NCI-H1105 treated with DMSO at 0.1 percent for 48 hours (cell line): Measurements from ENCODE around the gene ATP2C2.
"Not testable (repeated sequence)": the region's sequence is repeated elsewhere in the genome, so short reads cannot be mapped to it uniquely, and the experiment has no call there.

Experiments
- DNase-seq: peaks from one replicate; lab custom pipeline; 2025; lab: John Stamatoyannopoulos, UW

Gene ATP2C2

DNA sequence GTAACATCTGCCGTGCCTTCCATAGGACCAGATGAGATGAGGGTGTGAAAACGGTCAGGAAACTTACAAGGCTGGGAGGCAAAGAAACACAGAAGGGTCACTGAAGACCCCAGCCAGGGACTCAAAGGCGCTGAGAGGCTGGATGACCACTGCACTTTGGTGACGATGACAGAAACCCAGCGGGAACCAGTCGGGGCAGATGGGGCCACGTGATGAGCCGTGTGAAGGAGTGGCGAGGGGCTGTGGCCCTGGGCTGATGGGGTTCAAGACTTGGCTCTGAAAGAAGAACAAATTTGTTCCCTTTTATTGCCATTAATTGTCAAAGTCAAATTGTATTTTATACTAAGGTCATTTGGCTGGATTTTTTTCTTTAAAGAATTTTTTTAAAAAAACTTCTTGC lies 28.6 kb upstream of the ATP2C2 start:
- no peak for DNase-seq

DNA sequence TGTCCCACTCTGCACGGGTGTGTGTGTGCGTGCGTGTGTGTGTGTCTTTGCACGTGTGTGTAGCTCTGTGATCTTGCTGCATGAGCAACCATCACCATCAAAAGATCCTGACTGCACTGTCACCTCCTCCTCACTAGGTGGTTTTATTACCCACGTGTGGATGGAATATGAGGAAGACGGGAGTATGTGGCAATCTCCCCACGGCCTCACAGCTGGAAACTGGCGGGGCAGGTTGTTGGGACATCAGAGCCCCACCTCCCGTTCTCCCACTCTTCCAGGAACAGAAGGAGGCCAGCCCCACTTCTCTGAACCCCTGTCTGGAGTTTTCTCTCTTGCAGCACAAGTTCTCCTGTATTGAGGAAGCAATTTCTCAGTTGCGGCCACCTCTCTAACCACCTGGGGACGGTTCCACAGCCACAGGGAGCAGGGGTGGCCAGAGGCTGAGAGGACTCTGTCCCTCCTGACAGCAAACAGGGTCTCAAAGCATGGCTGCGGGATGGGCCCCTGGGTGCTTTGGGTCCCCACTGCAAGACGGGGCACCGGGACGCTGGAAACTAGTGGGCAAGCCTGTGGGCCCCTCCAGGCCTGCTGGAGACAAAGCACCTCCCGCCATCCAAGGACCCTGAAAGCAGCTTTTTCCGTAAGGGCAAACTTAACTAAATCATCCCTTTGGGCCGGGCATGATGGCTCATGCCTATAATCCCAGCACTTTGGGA lies 27.9 kb upstream of the ATP2C2 start:
- no peak for DNase-seq

DNA sequence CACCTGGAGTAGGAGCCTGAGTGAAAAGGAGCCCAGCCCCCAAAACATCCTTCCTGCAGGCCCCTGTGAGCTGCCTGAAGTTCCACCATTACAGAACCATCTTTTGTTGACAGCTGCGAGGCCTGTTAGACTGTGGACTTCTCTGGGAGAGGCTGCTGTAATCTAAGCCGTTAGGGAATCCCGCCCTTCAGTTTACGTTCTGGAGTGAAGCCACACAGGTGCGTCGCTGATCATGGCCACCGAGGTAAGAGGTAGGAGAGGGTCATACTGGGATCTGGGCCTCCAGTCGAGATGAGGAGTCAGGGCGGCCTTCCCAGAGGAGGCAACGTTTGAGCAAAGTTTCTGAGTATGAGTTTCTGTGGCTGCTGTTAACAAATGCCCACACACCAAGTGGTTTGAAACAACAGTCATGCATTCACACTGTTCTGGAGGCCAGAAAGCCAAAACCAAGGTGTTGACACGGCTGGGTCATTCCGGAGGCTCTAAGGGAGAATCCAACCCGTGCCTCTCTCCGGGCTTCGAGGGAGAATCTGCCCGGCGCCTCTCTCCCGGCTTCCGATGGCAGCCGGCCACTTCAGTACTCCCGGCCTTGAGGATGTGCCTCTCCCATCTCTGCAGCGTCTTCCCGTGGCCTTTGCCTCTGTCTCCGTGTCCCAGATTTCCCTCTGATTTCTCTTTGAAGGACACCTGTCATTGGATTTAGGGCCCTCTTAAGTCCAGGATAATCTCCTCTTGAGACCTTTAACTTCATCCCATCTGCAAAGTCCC lies 26.6 kb upstream of the ATP2C2 start:
- DNase-seq: no peak

DNA sequence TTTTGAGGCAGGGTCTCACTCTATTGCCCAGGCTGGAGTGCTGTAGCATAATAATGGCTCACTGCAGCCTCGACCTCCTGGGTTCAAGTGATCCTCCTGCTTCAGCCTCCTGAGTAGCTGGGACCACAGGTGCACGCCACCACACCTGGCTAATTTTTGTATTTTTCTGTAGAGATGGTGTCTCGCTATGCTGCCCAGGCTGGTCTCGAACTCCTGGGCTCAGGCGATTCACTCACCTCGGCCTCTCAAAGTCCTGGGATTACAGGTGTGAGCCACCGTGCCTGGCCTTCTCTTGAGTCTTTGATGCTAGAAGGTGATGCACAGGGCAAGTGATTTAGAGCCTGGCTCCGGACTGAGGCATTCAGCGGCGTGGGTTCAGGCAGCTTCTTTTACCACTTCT lies 24.5 kb upstream of the ATP2C2 start:
- not testable (repeated sequence) for DNase-seq

DNA sequence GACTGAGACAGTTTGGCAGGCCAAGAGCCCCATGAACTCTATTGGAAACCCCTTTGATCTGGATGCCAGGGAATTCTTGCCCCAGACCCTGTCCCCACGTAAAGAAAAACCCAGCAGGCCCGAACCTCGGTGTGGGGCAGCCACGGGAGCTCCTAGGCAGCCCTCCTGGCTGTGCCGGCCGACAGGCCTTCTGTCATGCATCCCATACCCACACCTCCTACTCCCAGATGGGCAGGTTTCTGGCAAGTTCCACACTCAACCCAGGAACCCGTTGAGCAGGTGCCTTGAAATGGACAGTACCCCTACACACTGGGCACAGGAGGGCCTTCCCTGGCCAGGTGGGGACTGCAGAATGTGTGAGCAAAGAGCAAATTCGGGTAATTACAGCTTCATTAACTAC lies 23.6 kb upstream of the ATP2C2 start:
- no peak for DNase-seq

DNA sequence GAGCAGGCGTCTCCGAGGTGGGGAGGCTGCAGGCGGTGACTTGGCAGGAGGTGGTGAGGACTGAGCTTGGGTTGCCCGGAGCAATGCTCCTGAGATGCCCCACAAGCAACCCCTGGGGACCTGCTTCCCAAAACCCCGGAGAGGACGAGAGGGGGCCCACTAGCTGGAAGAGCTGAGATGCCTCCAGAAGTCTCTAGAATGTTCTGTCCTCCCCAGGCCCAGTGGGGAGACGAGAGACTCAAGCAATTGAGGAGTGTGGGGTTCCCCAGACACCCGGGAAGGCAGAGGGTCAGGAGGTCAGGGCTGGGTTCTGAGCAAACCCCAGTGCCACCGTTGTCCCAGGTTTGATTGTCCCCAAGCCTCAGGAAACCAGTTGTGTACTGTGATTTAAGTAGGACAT lies 21.2 kb upstream of the ATP2C2 start:
- DNase-seq: no peak

DNA sequence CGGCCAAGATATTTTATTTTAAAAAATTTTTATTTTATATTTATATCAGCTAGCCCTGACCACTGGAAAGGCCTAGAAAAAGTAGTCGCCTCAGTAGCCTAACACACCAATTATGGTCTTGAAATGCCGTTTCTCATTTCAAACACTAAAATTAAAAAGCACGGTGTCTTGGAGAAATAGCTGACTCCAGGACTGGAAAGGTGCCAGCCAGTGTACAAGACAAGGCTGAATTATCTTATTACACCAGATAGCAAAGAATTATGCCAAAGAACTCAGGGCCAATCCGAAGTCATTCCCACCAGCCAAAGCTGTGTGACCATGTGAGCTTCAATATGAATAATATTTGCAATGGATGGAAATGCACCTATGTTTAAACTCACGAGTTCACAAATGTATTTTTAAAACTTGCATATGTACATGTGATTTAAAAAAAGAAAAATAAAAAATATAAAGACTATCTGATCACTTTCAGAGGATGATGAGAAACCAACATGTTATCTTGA lies 19.9 kb upstream of the ATP2C2 start:
- DNase-seq: no peak

DNA sequence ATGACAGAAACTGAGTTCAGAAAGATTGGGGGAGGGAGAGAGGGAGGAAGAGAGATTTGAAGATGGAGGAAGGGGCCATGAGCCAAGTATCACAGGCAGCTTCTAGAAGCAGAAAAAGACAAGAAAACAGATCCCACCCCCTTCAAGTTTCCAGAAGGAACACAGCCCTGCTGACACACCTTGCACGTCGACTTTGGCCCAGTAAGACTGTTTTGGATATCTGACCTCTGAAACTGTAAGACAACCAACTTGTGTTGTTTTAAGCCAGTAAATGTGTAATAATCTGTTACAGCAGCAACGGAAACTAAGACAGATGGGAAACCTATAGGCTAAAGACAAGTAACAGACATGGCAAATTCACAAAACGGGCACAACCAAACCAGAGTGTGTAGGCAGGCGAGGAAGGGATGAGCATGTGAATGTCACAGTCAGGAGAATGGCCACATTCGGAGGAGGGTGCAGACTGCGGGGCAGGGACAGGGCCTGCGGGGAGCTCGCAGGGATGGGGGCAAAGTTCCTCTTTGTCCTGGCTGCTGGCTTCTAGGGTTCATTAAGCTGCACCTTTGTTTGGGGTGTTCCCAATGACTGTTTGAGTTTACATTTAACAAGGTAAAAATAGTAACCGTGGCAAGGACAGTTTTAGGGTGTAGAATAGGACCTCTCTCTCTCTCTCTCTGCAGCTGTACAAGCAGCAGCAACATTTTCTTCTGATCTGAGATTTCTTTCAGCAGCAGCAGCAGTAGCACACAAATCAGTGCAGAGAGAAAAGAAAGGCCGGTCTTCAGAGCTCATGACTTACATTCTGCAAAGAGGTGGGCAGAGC lies 18.3 kb upstream of the ATP2C2 start:
- no peak for DNase-seq

DNA sequence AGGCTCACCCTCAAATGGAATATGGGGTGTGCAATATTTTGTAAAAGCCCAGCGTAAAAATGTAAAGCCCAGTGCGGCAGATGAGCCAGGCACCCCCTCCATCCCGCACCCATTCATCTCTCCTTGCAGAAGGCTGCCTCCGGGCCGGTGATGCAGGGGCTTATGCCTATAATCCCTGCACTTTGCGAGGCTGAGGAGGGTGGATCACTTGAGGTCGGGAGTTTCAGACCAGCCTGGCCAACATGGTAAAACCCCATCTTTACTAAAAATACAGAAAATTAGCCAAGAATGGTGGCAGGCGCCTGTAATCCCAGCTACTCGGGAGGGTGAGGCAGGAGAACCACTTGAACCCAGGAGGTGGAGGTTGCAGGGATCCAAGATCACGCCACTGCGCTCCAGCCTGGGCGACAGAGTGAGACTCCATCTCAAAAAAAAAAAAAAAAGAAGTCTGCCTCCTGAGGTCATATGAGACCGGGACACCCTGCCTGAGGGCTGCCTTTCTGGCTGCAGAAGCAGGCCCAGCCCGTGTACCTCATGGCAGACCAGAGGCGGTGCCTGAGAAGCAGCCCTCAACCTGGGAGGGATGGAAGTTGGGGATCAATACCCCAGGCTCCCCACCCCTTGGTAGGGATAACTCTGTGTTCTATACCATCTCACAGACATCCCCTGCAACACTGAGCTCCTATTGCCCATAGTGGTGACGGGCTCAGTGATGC lies 17.5 kb upstream of the ATP2C2 start:
- DNase-seq: no peak

DNA sequence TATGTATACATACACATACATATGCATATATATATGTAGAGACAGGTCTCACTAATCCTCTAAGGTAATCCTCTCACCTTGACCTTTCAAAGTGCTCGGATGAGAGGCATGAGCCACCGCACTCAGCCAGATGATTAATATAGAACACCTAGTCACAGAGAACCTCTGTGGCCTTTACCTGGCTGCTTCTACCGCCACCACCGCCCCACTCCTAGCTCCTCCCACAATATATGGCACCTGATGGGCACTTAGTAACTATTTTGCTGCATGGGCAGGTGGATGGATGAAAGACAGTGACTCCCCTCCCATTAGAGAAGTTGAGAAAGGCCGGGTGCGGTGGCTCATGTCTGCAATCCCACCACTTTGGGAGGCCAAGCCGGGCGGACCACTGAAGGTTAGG lies 16.7 kb upstream of the ATP2C2 start:
- no peak for DNase-seq

DNA sequence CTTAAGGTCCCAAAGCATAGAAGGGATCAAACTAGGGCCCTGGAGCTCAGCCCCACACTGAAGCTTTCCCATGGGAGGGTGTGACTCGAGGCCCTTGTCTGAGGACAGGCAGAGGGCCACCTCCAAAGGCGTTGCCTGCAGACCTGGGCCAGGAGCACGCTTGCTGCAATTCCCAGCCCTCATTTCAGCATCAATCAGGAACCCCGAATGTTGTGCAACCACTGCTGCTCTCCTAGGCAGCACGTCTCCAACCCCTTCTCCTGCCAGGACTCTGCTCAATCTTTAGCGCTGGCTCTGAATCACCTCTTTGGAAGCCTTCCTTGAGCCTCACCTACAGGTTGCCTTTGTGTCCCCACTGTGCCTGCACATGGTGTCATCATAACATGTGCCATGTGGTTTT lies 14.0 kb upstream of the ATP2C2 start:
- no peak for DNase-seq

DNA sequence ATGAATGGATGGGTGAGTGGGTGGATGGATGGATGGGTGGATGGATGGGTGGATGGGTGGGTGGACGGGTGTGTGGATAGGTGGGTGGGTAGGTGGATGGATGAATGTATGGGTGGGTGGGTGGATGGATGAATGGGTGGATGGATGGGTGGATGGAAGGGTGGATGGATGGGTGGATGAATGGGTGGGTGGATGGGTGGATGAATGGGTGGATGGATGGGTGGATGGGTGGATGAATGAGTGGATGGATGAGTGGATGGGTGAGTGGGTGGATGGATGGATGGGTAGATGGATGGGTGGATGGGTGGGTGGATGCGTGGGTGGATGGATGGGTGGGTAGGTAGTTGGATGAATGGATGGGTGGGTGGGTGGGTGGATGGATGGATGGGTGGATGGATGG lies 13.2 kb upstream of the ATP2C2 start:
- DNase-seq: no peak

DNA sequence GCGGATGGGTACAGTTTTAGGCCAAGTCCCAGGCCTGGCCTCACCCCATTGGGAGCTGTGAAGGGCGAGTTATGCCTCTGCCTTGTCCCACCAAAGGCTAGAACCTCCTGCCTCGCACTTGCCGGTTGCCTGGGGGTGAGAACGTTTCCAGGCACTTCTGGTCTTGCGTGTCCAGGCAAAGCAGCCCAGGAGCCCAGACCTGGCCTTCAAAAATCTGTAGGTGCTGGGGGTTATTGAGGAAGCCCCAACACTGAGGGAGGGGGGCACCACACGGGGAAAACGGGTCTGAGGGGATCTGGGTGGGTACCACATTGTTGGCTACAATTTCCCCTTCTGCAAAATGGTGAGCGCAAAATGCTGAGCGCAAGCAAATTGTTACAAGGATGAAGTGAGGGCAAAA lies 12.2 kb upstream of the ATP2C2 start:
- no peak for DNase-seq

DNA sequence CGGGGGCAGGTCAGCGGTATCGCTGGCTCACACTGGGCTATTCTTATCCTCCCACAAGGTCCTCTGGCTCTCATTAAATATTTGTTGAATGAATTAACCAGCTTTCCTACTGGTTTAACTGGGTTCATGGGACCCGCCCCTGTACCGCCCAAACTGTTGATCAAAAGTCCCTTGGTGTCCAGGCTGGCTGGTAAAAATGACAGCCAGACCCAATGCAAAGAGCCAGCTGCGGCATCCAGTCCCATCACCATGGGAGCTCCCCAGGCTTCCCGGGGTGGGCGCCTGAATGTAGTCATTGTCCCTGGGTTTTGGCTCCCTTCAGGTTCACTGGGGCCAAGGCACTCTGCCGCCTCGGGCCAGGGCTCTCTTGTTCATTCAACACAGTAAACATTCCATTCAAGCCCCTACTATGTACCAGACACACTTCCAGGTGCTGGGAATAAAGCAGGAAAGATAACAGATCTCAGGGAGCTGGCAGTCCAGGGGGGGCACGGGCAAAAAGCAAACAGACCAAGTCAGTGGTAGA lies 11.7 kb upstream of the ATP2C2 start:
- DNase-seq: no peak

DNA sequence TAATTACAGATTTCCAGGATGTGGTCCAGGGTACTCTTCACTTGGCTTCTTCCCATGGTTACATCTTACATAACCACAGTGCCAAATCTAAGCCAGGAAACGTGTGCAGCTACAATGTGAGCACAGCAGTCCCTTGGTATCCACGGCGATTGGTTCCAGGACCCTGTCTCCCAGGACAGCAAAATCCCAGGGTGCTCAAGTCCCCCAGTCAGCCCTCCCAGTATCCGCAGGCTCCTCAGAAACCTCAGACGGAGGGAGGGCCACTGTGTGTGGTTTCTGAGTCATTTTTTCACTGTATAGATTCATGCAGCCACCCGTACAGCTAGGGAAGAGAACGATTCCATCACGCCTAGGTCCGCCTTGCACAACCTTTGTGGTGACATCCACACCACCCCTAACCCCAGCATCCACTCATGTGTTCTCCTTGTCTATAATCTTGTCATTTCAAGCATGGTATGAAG lies 11.1 kb upstream of the ATP2C2 start:
- DNase-seq: no peak

DNA sequence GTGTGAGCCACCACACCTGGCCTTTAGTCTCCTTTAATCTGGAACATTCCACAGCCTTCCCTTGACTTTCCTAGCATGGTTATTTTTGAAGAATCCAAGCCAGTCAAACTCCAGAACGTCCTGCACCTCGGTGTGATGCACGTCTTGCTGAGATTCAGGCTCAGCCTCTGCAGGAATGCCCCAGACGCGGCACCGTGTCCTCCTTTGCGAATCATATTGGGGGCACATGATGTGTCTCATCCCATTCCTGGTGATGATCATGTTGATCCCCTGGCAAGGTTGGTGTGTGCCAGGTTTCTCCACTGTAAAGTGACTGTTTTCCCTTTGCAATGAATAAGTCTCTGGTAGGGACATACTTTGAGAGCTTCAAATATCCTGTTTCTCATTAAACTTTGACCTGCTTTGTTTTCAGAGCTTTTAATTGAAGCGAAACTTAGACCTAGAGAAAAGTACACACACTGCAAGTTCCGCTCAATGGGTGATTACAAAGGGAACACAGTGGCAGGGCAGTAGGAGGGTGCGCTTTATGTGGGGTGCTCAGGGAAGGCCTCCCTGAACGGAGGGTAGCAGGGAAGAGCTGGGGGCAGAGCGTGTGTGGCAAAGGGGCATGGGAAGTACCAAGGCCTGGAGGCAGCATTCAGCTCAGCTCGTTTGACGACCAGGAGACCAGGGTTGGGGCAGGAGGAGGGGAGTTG lies 9.6 kb upstream of the ATP2C2 start:
- DNase-seq: no peak

DNA sequence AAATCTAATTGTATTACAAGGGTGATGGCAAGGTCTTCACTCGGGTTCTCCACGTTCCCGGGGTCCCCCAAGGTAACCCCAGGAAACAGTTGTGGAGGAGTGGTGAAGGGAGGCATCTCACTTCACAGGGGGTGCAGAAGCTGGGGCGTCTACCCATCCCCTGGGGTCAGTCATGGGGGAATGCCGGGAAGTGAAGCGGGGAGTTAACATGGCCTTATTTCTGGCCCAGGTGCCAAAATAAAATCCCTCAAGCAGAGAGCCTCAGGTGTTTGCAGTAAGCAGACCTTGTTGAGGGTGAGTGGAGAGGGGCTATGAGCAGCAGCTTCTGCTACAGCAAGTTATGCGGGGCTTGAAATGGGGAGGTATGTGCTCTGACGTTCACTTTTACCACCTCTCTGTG lies 9.0 kb upstream of the ATP2C2 start:
- no peak for DNase-seq

DNA sequence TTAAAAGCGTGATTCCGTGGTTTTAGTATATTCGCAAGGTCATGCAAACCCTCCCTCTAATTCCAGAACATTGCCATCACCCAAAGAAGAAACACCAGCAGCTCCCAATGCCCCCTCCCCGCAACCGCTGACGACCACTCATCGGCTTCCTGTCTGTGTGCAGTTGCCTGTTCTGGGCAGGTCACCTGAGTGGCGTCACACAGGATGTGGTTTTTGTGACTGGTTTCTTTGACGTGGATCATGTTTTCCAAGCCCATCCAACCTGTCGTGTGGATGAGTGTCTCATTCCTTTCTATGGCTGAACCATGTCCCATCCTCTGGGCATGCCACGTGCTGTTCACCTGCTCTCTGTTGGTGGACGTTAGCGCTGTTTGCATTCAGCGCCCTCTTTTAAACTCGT lies 8.2 kb upstream of the ATP2C2 start:
- DNase-seq: no peak

DNA sequence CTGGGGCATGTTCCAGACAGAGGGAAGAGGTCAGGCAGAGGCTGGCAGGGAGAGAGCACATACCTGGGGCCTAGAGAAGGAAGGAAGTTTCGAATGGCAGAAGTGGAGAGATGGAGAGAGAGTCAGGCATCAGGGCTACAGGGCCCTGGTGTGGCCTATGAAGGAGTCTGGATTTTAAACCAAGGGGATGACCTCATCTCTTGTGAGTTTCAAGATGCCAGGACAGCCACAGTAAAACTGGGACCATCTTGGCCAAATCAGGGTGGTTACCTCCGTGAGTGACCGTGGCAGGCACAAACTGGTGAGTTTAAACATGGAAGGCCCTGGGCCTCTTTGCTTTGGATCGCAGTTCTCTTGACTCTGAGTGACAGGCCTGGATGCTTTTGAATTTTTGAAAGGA lies 7.6 kb upstream of the ATP2C2 start:
- DNase-seq: no peak

DNA sequence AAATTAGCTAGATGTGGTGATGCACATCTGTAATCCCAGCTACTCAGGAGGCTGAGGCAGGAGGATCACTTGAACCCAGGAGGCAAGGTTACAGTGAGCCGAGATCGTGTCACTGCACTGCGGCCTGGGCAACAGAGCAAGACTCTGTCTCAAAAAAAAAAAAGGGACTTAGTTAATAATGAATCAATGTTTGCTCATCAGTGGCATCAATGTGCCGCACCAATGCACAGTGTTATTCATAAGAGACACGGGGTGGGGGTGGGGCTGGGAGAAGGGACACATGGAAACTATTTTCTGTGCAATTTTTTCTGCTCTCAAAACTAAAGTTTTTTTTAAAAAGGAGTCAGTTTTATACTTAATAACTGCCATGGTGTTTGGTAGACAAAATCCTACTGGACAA lies 6.8 kb upstream of the ATP2C2 start:
- no peak for DNase-seq

DNA sequence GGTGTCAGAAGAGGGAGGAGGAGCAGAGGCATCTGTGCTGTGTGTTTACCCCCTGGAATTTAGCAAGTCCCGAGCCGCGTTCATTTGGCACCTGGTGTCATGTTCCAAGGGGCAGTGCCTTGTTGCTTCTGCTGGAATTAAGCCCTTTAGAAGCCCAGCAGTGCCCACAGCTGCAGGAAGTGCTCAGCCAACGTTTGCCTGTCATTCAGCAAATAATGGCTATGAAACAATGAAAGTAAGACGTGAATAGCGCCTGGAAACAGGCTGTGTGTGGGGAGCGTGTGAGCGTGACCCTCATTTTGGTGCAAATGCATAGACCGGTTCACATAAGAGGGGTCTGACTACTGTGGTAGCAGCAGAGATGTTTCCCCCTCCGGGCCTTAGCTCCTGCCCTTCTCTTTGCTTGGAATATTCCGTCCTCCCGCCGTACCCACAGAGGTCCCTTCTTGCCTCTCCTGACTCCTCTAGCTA lies 5.8 kb upstream of the ATP2C2 start:
- peak; percentile 39 for DNase-seq
